Measurements from ENCODE around the gene PSMD11. TPM values are rescaled to one million over a fixed set of nuclear protein-coding genes. Genes with fewer than 3 reads are reported as not detected.

PSMD11 gene
- total and polyA plus RNA-seq, 2 of the 8 experiments (the other 6 are each of a cell fraction or from before 2014, with no cell fraction given): 68.4 to 171 TPM

- TF ChIP-seq CHD7 (IDR thresholded peaks at IDR 0.05; ENCODE audit: insufficient replicate concordance, low read length): no peak
- no peak for TF ChIP-seq MAX (IDR thresholded peaks at IDR 0.05)
- TF ChIP-seq RBBP5 (IDR thresholded peaks at IDR 0.05; ENCODE audit: borderline replicate concordance, low read depth, low read length): no peak
- TF ChIP-seq CBX8 (IDR thresholded peaks at IDR 0.05; ENCODE audit: borderline replicate concordance, low read depth, low read length): no peak
- no peak for TF ChIP-seq ATF2 (IDR thresholded peaks at IDR 0.05; ENCODE audit: low read length)
- TF ChIP-seq SP1 (IDR thresholded peaks at IDR 0.05; ENCODE audit: low read depth, low read length): no peak
- no peak for TF ChIP-seq GABPA (IDR thresholded peaks at IDR 0.05; ENCODE audit: borderline replicate concordance, insufficient read depth, low read length)
- no peak for TF ChIP-seq EGR1 (IDR thresholded peaks at IDR 0.05; ENCODE audit: borderline replicate concordance, low read depth, low read length)
- no peak for TF ChIP-seq SP2 (IDR thresholded peaks at IDR 0.05; ENCODE audit: low read length)
- TF ChIP-seq SIRT6 (IDR thresholded peaks at IDR 0.05; ENCODE audit: low read length): no peak
Observed at GRCh38 chr17:32498391-32498790, 54.1 kb downstream of the PSMD11 start (continued).
